Measurements from ENCODE around the gene TNRC18.

DNA sequence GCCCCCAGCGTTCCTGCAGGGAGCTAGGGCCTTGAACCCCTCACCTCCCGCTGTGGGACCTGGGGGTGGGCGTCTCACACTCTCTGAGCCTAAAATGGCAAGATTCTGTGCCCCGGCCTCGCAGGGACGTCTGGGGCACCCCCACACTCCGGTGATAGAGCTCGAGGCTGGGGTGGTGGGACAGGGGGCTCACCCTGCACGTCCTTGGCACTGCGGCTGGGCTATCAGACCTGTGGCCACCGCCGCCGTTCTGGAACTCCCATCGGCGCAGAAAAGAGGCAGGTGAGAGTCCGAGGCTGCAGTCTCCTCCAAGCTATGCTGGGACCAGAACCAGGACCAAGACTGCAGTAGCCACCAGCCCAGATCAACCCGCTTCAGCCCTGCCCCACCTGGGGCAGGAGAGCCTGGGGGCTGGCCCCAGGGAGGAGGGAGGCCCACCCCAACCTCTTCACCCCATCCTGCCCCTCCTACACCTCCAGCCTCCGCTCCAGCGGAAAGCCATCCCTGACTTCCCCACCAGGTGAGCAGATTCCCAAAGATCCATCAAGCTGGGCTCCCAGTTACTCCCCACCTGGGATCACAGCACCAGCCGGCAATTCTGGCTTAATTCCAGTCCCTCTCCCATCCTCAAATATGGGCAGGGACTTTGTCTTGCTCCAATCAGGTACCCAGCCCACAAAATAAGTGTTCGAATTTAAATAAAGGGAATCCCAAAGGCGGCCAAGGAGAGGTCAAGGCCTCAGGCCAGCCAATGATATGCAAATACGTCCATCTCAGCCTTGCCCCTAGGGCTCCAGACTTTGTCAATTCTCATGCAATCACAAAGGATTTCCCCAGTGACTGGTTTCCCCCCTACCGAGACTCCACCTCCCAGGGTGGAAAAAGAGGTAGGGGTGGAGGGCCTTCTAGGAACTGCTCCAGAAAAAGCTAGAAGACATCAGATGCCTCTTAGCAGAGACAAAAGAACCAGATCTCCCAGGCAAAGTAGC is 16.4 kb downstream of the TNRC18 start:
- TF ChIP-seq, protein P1, sequence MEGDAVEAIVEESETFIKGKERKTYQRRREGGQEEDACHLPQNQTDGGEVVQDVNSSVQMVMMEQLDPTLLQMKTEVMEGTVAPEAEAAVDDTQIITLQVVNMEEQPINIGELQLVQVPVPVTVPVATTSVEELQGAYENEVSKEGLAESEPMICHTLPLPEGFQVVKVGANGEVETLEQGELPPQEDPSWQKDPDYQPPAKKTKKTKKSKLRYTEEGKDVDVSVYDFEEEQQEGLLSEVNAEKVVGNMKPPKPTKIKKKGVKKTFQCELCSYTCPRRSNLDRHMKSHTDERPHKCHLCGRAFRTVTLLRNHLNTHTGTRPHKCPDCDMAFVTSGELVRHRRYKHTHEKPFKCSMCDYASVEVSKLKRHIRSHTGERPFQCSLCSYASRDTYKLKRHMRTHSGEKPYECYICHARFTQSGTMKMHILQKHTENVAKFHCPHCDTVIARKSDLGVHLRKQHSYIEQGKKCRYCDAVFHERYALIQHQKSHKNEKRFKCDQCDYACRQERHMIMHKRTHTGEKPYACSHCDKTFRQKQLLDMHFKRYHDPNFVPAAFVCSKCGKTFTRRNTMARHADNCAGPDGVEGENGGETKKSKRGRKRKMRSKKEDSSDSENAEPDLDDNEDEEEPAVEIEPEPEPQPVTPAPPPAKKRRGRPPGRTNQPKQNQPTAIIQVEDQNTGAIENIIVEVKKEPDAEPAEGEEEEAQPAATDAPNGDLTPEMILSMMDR (IDR thresholded peaks at IDR 0.05; ENCODE audit: poor library complexity) = no peak
- no peak for TF ChIP-seq EZH2phosphoT487 (IDR thresholded peaks at IDR 0.05; ENCODE audit: low read depth, severe bottlenecking, unreplicated experiment)
